ENCODE measurements around the gene TACO1.

DNA sequence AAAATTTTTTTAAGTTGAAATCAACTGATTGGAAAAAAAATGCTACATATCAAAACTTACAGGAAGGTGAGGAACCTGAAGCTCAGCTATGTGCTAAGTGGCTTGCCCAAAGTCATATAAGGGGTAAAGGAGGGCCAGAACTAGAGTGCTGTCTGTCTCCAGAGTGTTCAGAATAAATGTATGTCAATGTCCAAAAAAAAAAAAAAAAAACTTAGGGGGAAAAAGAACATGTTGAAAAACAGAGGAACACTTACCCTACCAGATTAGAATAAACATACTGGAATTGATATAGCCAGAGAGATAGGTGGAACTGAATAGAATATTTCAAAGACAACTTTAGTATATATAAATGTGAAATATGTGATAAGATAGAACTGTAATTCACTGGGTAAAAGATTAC, 38.9 kb upstream of the TACO1 start:
- TF ChIP-seq POLR2A (IDR thresholded peaks at IDR 0.05) (no peak), EP300 (IDR thresholded peaks at IDR 0.05) (no peak)
- TF ChIP-seq, protein P1, sequence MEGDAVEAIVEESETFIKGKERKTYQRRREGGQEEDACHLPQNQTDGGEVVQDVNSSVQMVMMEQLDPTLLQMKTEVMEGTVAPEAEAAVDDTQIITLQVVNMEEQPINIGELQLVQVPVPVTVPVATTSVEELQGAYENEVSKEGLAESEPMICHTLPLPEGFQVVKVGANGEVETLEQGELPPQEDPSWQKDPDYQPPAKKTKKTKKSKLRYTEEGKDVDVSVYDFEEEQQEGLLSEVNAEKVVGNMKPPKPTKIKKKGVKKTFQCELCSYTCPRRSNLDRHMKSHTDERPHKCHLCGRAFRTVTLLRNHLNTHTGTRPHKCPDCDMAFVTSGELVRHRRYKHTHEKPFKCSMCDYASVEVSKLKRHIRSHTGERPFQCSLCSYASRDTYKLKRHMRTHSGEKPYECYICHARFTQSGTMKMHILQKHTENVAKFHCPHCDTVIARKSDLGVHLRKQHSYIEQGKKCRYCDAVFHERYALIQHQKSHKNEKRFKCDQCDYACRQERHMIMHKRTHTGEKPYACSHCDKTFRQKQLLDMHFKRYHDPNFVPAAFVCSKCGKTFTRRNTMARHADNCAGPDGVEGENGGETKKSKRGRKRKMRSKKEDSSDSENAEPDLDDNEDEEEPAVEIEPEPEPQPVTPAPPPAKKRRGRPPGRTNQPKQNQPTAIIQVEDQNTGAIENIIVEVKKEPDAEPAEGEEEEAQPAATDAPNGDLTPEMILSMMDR (IDR thresholded peaks at IDR 0.05): no peak
